ENCODE results near the gene EPHA4. TPM values are rescaled to one million over a fixed set of nuclear protein-coding genes. Genes with fewer than 3 reads are reported as not detected.

EPHA4 gene
- total RNA-seq, 1 donor from 2014 or later = 31.9 TPM

GRCh38 chr2:221466744-221467143, 105.4 kb downstream of the EPHA4 start:
- H3K27ac ChIP-seq = no peak overlapping the region
- intact Hi-C loops (cut with DNase I) = no loop called here
- DNase-seq = no peak

GRCh38 chr2:221465776-221466175, 106.3 kb downstream of the EPHA4 start:
- H3K27me3 ChIP-seq = no peaks in the 10 kb centered on the region
- TF ChIP-seq CTCF (IDR thresholded peaks at IDR 0.05) = no peak
- ATAC-seq (peak; percentile 67), DNase-seq (no peak)
- no peak overlapping the region for H3K4me3 ChIP-seq
- no peaks in the 10 kb centered on the region for H3K9me3 ChIP-seq
- H3K36me3 ChIP-seq = no peaks in the 10 kb centered on the region
- intact Hi-C loops (cut with DNase I) = no loop called here
- no peaks in the 10 kb centered on the region for H3K4me1 ChIP-seq
- no peak overlapping the region for H3K27ac ChIP-seq

More at GRCh38 chr2:221466744-221467143, 105.4 kb downstream of the EPHA4 start:
- no peaks in the 10 kb centered on the region for H3K4me1 ChIP-seq
- no peak for TF ChIP-seq CTCF (IDR thresholded peaks at IDR 0.05)
- no peaks in the 10 kb centered on the region for H3K27me3 ChIP-seq
- no peaks in the 10 kb centered on the region for H3K9me3 ChIP-seq
- H3K4me3 ChIP-seq = no peak overlapping the region
- no peak for ATAC-seq
- no peaks in the 10 kb centered on the region for H3K36me3 ChIP-seq

GRCh38 chr2:221464971-221465370, 107.1 kb downstream of the EPHA4 start:
- DNase-seq (no peak), ATAC-seq (no peak)
- no peaks in the 10 kb centered on the region for H3K36me3 ChIP-seq
- intact Hi-C loops (cut with DNase I) = no loop called here
- no peak overlapping the region for H3K4me3 ChIP-seq
- TF ChIP-seq CTCF (IDR thresholded peaks at IDR 0.05) = no peak
- no peaks in the 10 kb centered on the region for H3K4me1 ChIP-seq
- H3K27ac ChIP-seq = no peak overlapping the region
- H3K27me3 ChIP-seq = no peaks in the 10 kb centered on the region
- H3K9me3 ChIP-seq = no peaks in the 10 kb centered on the region

GRCh38 chr2:221463241-221463896, 108.7 kb downstream of the EPHA4 start:
- no peaks in the 10 kb centered on the region for H3K9me3 ChIP-seq
- DNase-seq (no peak), ATAC-seq (no peak)
- no peaks in the 10 kb centered on the region for H3K36me3 ChIP-seq
- no peaks in the 10 kb centered on the region for H3K4me1 ChIP-seq
- no peak overlapping the region for H3K27ac ChIP-seq
- no peak overlapping the region for H3K4me3 ChIP-seq
- no peak for TF ChIP-seq CTCF (IDR thresholded peaks at IDR 0.05)
- intact Hi-C loops (cut with DNase I) = no loop called here
- no peaks in the 10 kb centered on the region for H3K27me3 ChIP-seq

- DNase-seq (no peak), ATAC-seq (no peak)
- Histone ChIP-seq H3K27me3 (no peaks in the 10 kb centered on the region), H3K36me3 (no peaks in the 10 kb centered on the region), H3K4me3 (no peak overlapping the region), H3K4me1 (no peaks in the 10 kb centered on the region), H3K9me3 (no peaks in the 10 kb centered on the region), H3K27ac (no peak overlapping the region)
- TF ChIP-seq CTCF (IDR thresholded peaks at IDR 0.05) = no peak
- intact Hi-C loops (cut with DNase I) = no loop called here
Observed at GRCh38 chr2:221461901-221462300, 110.2 kb downstream of the EPHA4 start.

GRCh38 chr2:221460136-221460535, 112.0 kb downstream of the EPHA4 start:
- Histone ChIP-seq H3K36me3 (no peaks in the 10 kb centered on the region), H3K9me3 (no peaks in the 10 kb centered on the region), H3K27ac (no peak overlapping the region), H3K4me3 (no peak overlapping the region), H3K4me1 (no peaks in the 10 kb centered on the region), H3K27me3 (no peaks in the 10 kb centered on the region)
- TF ChIP-seq CTCF (IDR thresholded peaks at IDR 0.05) = no peak
- intact Hi-C loops (cut with DNase I) = no loop called here
- ATAC-seq = no peak
- no peak for DNase-seq

Data from upper lobe of right lung (tissue), 1 donor.